ENCODE results near the gene DAPK2.

The DAPK2 gene

DNA sequence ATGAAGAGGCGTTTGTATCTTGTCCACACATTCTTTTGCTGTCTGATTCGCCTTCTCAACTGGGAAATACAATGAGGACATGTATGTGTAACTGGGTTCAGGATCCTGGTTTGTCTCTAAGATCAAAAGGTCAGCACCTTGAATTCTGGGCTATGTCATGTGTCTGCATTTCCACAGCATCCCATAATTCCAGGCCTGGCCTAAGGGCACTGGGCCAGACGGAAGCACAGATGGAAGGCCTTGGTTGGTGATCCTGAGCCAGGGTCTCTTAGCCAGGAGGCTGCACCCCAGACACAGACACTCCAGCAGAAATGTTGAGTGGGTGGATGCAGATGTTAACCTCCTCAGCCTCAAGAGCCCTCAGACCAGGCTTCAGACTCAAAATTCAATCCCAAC is 188.8 kb downstream of the DAPK2 start:
- no peak for DNase-seq

All from hippocampal formation (tissue), 2 donors.